PC-9 (cell line): ENCODE measurements around the gene ADAMTS16. TPM values are rescaled to one million over a fixed set of nuclear protein-coding genes. Genes with fewer than 3 reads are reported as not detected.

Experiments used
- BruUV-seq: library from RNA; stranded (reverse); fragments of 400-500 nt; replicated peaks from 2 replicates; lab custom pipeline; 2021; lab: Mats Ljungman, UMichigan
- CTCF ChIA-PET: fragments of 300-600 bp; sonication (Branson Sonifier 250); formaldehyde crosslinking; loops from one replicate; lab custom pipeline; 2022; ENCODE audit warnings: antibody characterized with exemption; lab: Charles Lee
- POLR2A ChIA-PET: fragments of 300-600 bp; sonication (Branson Sonifier 250); formaldehyde crosslinking; loops from one replicate; lab custom pipeline; 2022; ENCODE audit warnings: antibody characterized with exemption; ENCODE audit not compliant: unreplicated experiment; lab: Charles Lee
- DNase-seq, 2 experiments: peaks; one replicate each; pipeline versions ENCODE4 v3.0.0 to v3.0.0-alpha.2; 2015 to 2022; ENCODE audit warnings: mixed read lengths in 1 of 2
- H2AFZ ChIP-seq: fragments of 200-600 bp; sonication (generic); 2 replicates; pipeline ENCODE4 v1.8.1; 2017; ENCODE audit warnings: antibody characterized with exemption
- H3F3A ChIP-seq: fragments of 200-600 bp; sonication (generic); 2 replicates; pipeline ENCODE4 v1.8.1; 2017; ENCODE audit warnings: antibody characterized with exemption, mild to moderate bottlenecking, low read depth; ENCODE audit not compliant: insufficient read depth
- H3K27ac ChIP-seq: fragments of 200-600 bp; sonication (generic); 2 replicates; pipeline ENCODE4 v1.6.1; 2016; ENCODE audit warnings: mixed run types
- H3K27me3 ChIP-seq: fragments of 200-600 bp; sonication (generic); 2 replicates; pipeline ENCODE4 v1.6.1; 2016; ENCODE audit warnings: low read depth, mixed run types; ENCODE audit not compliant: insufficient read depth
- H3K36me3 ChIP-seq: fragments of 200-600 bp; sonication (generic); 2 replicates; pipeline ENCODE4 v1.6.1; 2016; ENCODE audit warnings: low read depth, mixed run types
- H3K4me1 ChIP-seq: fragments of 200-600 bp; sonication (generic); replicated peaks from 2 replicates; pipeline ENCODE4 v1.6.1; 2016; ENCODE audit warnings: mixed run types; ENCODE audit not compliant: insufficient read depth
- H3K4me2 ChIP-seq: fragments of 200-600 bp; sonication (generic); 2 replicates; pipeline ENCODE4 v1.6.1; 2017; ENCODE audit warnings: mixed run types
- H3K4me3 ChIP-seq: fragments of 200-600 bp; sonication (generic); 2 replicates; pipeline ENCODE4 v1.6.1; 2016; ENCODE audit warnings: mixed run types
- H3K79me2 ChIP-seq: fragments of 200-600 bp; sonication (generic); 2 replicates; pipeline ENCODE4 v1.6.1; 2017; ENCODE audit warnings: low read depth, mixed run types
- H3K9me2 ChIP-seq: fragments of 200-600 bp; sonication (generic); 2 replicates; pipeline ENCODE4 v1.8.1; 2017; ENCODE audit warnings: mild to moderate bottlenecking; ENCODE audit not compliant: insufficient read depth
- H3K9me3 ChIP-seq: fragments of 200-600 bp; sonication (generic); 2 replicates; pipeline ENCODE4 v1.8.1; 2016; ENCODE audit warnings: low read depth; ENCODE audit not compliant: insufficient read depth
- H4K20me1 ChIP-seq: fragments of 200-600 bp; sonication (generic); 2 replicates; pipeline ENCODE4 v1.8.1; 2017; ENCODE audit not compliant: insufficient read depth
- CTCF ChIP-seq: fragments of 200-600 bp; sonication (generic); conservative IDR thresholded peaks from 2 replicates; pipeline ENCODE4 v1.6.1; 2017; ENCODE audit warnings: mixed run types, antibody characterized with exemption, mild to moderate bottlenecking, moderate library complexity
- EZH2 ChIP-seq: fragments of 200-600 bp; sonication (generic); IDR thresholded peaks from 2 replicates; pipeline ENCODE4 v1.8.0; 2017; ENCODE audit warnings: antibody characterized with exemption, low read depth
- intact Hi-C: fragments of 100-400 bp; cut with micrococcal nuclease; formaldehyde crosslinking; loops from one replicate; pipeline ENCODE4 v1.10.0; 2022; ENCODE audit not compliant: unreplicated experiment
- total RNA-seq: library from RNA; stranded (reverse); gene quantifications from 2 replicates; pipeline ENCODE4 v1.2.3, GENCODE V29; 2021

Gene ADAMTS16
- total RNA-seq, 1 experiment from 2014 or later: 26.4 TPM

- H2AFZ ChIP-seq: no peak overlapping the region
- no peaks in the 10 kb centered on the region for H3K9me3 ChIP-seq
- BruUV-seq: no TSS peak
- H3K27ac ChIP-seq: no peak overlapping the region
- no peak for DNase-seq
- TF ChIP-seq CTCF: no peak
- TF ChIP-seq EZH2: no peak
- H3K9me2 ChIP-seq: no peaks in the 10 kb centered on the region
- no peaks in the 10 kb centered on the region for H3K79me2 ChIP-seq
- H3K36me3 ChIP-seq: no peaks in the 10 kb centered on the region
- no peaks in the 10 kb centered on the region for H3F3A ChIP-seq
- intact Hi-C loops: no loop called here
- H3K27me3 ChIP-seq: peaks cover 74% of the 10 kb centered on the region
- no peak overlapping the region for H3K4me2 ChIP-seq
- no peak overlapping the region for H3K4me3 ChIP-seq
- H4K20me1 ChIP-seq: no peaks in the 10 kb centered on the region
- no peaks in the 10 kb centered on the region for H3K4me1 ChIP-seq
- CTCF ChIA-PET: no interaction called here
- POLR2A ChIA-PET: no interaction called here
Measured at GRCh38 chr5:5104550-5104949, 35.6 kb upstream of the ADAMTS16 start.

GRCh38 chr5:5105531-5105930 lies 34.6 kb upstream of the ADAMTS16 start:
- CTCF ChIA-PET: no interaction called here

GRCh38 chr5:5116956-5117355 lies 23.2 kb upstream of the ADAMTS16 start:
- H4K20me1 ChIP-seq: no peaks in the 10 kb centered on the region
- H3K4me3 ChIP-seq: no peak overlapping the region
- no peaks in the 10 kb centered on the region for H3K4me1 ChIP-seq
- no peak overlapping the region for H3K27ac ChIP-seq
- no peaks in the 10 kb centered on the region for H3K36me3 ChIP-seq
- H2AFZ ChIP-seq: no peak overlapping the region
- POLR2A ChIA-PET: no interaction called here
- H3K79me2 ChIP-seq: no peaks in the 10 kb centered on the region
- no peaks in the 10 kb centered on the region for H3F3A ChIP-seq
- H3K27me3 ChIP-seq: peaks cover 79% of the 10 kb centered on the region
- TF ChIP-seq EZH2 (no peak), CTCF (no peak)
- intact Hi-C loops: no loop called here
- CTCF ChIA-PET: no interaction called here
- no peaks in the 10 kb centered on the region for H3K9me3 ChIP-seq
- no TSS peak for BruUV-seq
- DNase-seq: no peak
- H3K9me2 ChIP-seq: no peaks in the 10 kb centered on the region
- H3K4me2 ChIP-seq: no peak overlapping the region

More at GRCh38 chr5:5105531-5105930, 34.6 kb upstream of the ADAMTS16 start:
- no peaks in the 10 kb centered on the region for H4K20me1 ChIP-seq
- no peaks in the 10 kb centered on the region for H3K4me1 ChIP-seq
- no peak overlapping the region for H3K4me2 ChIP-seq
- peaks cover 82% of the 10 kb centered on the region for H3K27me3 ChIP-seq
- no peak overlapping the region for H2AFZ ChIP-seq
- no TSS peak for BruUV-seq
- intact Hi-C loops: no loop called here
- H3K36me3 ChIP-seq: no peaks in the 10 kb centered on the region
- no peaks in the 10 kb centered on the region for H3K9me2 ChIP-seq
- no peak overlapping the region for H3K27ac ChIP-seq
- TF ChIP-seq EZH2 (no peak), CTCF (no peak)
- no peak overlapping the region for H3K4me3 ChIP-seq
- H3F3A ChIP-seq: no peaks in the 10 kb centered on the region
- no peak for DNase-seq
- H3K9me3 ChIP-seq: no peaks in the 10 kb centered on the region
- no peaks in the 10 kb centered on the region for H3K79me2 ChIP-seq
- POLR2A ChIA-PET: no interaction called here
